IPS-NIHi11 (cell line): ENCODE data around the gene GABRB3.
"Not testable (repeated sequence)": the region's sequence is repeated elsewhere in the genome, so short reads cannot be mapped to it uniquely, and the experiment has no call there.

Source experiments
- DNase-seq: peaks from one replicate; pipeline ENCODE4 v3.0.0; 2012; ENCODE audit warnings: mixed read lengths, low spot score

The GABRB3 gene

DNA sequence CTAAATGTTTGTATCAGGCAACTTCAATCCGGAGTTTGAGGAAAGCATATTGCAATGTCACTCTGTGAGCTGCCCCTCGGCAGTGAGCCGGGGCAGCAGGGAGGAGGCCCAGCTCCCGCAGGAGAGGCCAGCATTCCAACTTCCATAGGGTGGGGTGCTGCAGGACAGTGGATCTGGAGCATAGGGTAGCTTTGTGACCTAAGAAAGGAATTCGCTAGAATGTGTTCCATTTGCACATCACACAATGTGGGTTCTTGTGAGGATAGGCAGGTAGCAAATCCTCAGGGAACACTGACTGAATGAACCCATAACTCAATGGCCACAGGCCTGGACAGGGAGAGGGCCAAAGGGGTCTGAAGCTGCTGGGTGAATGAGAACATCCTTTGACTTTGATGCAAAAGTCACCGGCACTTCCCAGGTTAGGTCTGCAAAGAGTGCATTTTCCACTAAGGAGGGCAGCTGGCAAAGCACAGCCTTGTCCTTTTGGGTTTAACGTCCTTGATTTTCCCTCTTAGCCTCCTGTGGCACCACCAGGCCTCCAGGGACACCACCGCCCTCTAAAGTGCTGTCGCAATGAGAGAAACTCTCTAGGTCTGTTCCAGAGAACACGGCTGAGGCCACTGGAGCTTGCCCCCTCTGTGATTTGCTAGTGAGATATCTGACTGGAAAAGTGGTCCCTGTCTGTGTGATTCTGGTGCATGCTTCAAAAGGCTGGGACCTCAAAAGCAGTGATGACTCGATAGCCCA lies 36.2 kb downstream of the GABRB3 start:
- DNase-seq: no peak

DNA sequence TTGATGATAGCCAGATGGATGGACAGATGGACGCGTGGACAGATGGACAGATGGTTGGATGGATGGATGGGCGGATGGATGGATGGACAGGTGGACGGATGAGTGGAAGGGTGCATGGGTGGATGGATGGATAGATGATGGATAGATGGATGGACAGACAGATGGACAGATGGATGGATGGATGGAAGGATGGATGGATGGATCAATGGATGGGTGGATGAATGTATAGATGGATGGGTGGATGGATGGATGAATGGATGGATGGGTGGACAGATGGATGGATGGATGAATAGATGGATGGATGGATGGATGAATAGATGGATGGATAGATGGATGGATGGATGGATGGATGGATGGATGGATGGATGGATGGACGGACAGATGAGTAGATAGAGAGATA lies 40.9 kb downstream of the GABRB3 start:
- no peak for DNase-seq

DNA sequence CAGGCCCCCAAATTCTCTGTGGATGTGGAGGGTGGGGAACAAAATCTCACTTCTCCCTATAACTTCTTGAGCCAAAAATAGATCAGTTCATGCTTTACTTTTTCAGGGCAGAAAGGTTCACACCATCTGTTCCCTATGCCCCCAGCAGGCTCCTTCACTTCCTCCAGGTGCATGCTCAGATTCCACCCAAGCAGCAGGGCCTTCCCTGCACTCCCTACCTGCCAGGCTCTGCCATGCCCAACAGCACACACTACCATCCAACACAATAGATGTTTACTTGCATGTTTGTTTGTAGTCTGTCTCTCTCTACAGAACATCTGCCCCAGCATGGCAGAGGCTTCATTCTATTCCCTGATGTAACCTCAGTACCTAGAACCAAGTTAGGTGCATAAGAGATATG lies 43.3 kb downstream of the GABRB3 start:
- no peak for DNase-seq

DNA sequence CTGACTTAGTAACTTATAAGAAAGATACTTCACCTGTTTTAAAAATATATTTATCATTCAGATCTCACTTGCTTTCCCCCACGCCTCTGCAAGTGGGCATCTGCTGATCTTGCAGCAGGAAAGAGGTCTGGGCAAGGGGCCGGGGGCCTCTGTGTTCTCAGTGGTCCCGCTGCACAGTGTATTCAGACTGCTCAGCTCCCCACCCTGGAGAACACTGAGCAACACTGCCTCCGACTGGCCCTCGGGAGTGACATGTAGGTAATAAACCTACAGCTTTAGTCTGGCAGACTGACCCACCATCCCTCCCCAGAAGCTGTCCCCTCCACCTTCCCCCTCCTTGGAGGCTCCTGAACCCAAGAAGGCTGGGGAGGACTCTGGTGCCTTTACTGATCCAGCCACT lies 43.8 kb downstream of the GABRB3 start:
- no peak for DNase-seq

GRCh38 chr15:26724381-26725150 lies 48.3 kb downstream of the GABRB3 start:
- DNase-seq: no peak

DNA sequence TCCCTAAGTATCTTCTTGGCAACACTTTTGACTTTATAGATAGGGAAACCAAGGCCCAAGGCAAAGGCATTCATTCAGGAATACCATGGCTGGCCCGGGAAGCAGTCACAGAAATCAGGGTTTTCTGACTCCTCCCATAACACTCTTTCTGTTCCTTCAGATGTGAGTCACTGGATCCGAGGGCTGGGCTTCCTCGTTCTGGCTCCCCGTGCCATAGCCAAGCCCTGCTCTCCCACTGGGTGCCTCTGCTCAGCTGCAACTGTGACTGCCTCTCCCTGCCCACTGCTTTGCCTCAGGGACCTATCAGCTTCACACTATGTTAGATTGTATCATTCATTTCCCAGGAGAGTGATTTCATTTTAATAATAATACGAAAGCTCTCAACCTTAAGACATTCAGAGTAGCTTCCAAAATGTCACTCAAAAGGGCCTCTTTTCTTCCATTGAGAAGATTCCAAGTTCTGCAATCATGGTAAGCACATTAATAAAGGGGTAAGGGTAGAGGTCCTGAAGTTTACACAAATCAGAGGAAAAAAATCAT lies 50.2 kb downstream of the GABRB3 start:
- no peak for DNase-seq

DNA sequence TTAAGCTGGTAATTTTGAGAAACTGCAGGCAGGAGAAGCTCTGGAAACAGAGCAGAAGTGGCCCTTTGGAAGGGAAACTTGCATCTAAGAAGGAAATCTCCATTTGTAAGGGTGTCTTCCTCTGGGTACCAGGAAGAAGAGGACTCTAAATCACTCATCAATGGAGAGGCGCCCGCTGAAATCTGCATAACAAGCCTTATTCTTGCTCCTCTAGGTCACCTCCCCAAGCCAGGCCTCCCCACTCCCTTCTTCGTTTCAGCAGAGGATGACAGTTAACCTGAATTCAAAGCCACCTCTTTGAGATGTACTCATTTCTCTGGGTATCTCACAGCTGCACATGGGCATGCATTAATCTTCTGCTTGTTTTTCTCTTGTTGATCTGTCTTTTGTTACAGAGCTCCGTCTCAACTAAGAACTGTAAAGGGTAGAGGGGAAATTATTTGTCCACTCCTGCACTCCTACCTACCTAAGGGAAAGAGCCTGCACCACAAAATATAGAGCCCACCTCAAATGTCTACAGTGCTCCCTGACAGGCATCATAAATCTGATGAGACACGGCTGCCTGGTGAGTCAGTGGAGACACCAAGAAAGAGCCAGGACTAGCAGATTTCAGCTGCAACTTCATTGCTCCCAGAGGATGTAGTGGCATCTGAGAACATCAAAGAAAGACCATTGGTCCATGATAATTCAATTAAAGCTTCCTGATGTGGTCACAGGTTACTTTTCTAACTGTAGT lies 51.5 kb downstream of the GABRB3 start:
- peak; percentile 33 for DNase-seq

DNA sequence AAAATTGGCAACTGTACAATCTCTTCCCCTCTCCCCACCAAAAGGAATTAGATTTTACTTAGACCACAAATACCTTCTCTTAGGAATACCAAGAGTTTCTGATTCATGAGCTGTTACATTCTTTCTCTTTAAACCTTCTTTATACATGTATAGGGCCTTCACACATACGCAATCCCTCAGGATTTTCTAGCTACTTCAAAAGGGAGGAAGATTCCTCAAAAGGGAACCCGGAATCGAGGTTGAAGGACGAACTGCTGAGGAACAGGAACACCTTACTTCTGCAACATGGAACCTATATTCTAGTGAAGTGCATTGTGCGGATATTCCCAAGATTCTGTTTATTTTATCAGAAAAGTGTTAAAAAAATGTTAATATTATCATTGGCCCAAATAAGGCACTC lies 52.3 kb downstream of the GABRB3 start:
- DNase-seq: no peak

GRCh38 chr15:26719866-26720265 lies 53.0 kb downstream of the GABRB3 start:
- DNase-seq: not testable (repeated sequence)

DNA sequence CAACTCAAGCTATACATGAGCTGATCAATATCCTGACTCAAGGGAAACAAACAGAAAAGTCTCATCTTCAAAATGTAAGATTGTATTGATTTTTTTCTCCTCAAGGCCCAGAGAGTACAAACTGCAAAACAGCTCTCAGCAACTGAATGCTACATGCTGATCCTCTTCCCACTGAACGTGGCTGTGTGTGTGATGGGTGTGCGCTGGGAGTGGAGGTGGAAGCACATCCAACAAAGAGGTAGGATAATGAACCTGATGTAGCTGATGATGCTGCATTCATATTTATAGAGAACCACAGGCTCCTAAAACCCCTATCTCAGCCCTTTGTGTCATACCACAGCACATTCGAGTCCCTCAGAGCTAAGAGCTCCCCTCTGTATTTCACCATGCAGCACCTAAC lies 56.8 kb downstream of the GABRB3 start:
- no peak for DNase-seq

GRCh38 chr15:26713498-26713897 lies 59.4 kb downstream of the GABRB3 start:
- no peak for DNase-seq

GRCh38 chr15:26712335-26712734 lies 60.5 kb downstream of the GABRB3 start:
- no peak for DNase-seq

DNA sequence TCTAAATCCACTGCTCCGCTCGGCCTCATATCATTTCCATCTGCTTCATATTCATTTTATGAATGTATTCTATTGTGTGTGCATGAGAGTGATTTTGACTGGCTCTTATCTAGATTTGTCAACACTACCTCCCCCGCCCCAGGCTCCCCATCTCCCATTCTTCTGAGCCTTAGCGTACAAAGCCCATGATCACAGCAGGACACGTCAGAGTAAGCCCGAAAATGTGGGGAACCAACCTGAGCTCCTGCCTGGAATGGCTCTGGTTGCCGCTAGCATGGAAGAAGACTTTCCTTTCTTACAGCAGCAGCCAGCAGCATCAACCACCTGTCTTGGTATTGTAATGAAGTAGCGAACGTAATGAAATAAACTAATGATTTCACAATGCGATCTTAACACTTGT lies 61.4 kb downstream of the GABRB3 start:
- peak; percentile 49 for DNase-seq

- DNase-seq: no peak
Observed at GRCh38 chr15:26702381-26702780, 70.5 kb downstream of the GABRB3 start.

DNA sequence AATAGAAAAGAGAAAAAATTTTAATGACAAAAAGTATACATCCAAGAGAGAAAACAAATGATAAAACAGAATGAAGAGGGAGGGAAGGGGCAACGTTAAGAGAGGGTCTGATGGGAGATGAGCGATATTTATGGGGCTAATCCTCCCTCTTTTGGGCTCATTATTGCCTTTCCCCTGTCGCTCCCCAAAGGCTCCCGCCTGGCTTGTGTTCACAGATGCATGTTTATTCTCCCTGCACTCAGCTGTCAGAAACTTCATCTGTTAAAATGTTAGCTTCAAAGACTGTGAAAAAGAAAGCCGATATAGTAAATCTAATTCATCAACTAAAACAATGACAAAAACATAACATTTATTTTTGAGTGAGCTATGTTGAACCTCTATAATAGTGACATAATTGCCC lies 74.3 kb downstream of the GABRB3 start:
- DNase-seq: no peak

GRCh38 chr15:26697913-26698312 lies 75.0 kb downstream of the GABRB3 start:
- no peak for DNase-seq

- DNase-seq: peak; percentile 72
Observed at GRCh38 chr15:26691249-26691648, 81.6 kb downstream of the GABRB3 start.

GRCh38 chr15:26690778-26691177 lies 82.1 kb downstream of the GABRB3 start:
- DNase-seq: peak; percentile 57

- no peak for DNase-seq
Observed at GRCh38 chr15:26689462-26689861, 83.4 kb downstream of the GABRB3 start.

DNA sequence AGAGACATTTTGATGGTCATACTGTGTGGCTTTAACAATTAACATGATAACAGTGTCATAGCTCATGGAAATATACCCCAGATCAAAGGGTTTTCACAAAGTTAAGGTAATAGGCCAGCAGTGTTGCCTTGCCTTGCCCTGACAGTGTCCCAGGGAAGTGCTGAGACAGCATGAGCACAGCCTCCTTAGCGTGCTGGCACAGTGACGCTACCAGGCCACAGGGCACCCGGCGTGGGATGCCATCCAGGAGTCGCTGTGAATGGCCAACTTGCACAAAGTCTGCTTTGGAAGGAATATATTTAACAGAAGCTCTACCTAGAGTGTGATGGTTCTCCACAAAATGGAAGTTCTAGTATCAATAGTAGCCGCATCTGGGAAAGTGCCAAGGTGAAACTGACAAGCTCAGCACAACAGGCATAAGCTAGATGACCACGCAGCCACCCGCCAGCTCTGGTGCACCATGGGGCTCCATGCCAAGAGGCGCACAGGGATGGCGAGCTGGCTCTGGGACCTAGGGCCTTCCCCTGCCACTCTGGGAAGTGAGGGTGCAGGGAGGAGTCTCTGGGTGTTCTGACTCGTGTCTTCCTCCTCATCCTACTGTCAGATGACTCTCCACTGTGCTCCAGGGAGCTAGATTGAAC lies 86.2 kb downstream of the GABRB3 start:
- DNase-seq: no peak

GRCh38 chr15:26682598-26683164 lies 90.2 kb downstream of the GABRB3 start:
- no peak for DNase-seq

GRCh38 chr15:26679927-26680326 lies 92.9 kb downstream of the GABRB3 start:
- DNase-seq: no peak
